HL-60/S4 treated with phorbol 12-myristate 13-acetate at 8.2 ng/mL for 4 days and 3 days (cell line): Measurements from ENCODE around the gene MEF2A.

Source experiments
- in situ Hi-C: fragments of 300-500 bp; cut with MboI; formaldehyde crosslinking; loops from 2 replicates; pipeline ENCODE4 v1.15.0; 2022; ENCODE audit warnings: low sequenced_read_pairs

The MEF2A gene

GRCh38 chr15:99561476-99562230, 4.1 kb upstream of the MEF2A start:
- in situ Hi-C loops: loop anchor here (25.0 kb wide), 1 partner anchor 274 kb away; no protein-coding TSS in a partner anchor

DNA sequence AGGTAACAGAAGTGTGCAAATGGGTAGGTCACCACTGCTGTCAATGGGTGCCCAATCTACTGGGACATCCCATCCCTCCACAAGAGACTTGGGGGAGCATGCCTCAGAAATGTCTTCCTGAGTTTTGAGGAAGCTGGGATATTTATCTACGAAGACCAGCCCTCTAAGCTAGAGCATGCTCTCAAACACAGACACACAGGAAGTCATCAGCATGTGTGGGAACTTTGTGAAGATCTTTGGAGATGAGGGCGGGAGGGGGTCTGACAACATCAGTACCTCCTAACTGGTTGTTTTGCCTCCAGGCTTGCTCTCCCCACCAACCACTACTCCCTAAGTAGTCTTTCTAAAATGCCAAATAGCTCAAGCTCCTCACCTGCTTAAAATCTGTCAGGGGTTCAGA, 3.5 kb upstream of the MEF2A start:
- in situ Hi-C loops: loop anchor here (25.0 kb wide), 1 partner anchor 275 kb away; no protein-coding TSS in a partner anchor

DNA sequence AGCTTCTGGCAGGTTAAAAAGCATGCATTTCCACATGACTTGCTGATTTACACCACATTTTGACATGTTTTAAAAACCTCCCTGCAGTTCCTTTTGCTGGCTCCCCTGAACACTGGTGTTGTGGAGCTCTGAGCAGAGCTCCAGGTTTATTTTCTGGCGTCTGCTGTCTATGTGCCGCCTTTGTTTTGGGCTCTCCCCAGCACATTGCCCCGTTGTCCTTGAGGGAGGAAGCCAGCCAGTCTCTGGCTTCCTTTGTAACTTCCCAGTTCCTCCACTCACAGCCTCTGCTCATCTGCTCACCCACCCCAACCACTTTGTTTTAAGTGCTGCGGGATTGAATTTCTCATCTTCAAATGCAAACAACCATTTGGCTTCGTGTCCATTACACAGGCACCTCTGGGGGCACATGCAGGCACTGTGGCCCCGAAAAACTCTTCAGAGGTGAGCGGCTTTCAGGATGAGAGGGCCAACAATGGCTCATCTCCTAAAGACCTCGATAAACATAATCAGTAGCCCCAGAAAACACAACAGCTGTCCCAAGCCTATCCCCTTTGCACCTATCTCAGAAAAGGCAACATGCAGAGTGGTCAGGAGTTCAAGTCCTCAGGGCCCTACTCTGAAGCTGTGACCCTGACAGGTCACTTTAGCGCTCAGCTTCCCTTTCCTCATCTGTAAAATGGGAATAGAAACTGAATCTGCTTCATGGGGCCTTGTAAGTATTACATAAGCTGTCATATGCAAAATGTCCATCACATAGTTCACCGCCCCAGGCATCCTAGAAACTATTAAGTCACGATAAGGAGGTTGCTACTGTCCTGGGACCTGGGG, 1.3 kb upstream of the MEF2A start:
- in situ Hi-C loops: loop anchor here (25.0 kb wide), 1 partner anchor 277 kb away; no protein-coding TSS in a partner anchor

DNA sequence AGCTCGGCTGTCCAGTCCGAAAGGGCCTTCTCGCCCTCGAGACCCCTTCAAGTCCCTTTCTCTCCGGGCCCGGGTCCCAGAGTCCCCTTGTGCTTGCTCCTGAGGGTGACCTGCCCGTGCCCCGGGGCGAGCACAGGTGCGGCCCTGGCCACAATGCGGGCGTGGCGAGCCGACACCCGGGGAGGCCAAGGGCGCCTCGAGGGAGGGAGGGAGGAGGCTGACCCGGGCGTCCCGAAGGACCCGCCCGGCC, 810 bp upstream of the MEF2A start:
- in situ Hi-C loops: loop anchor here (25.0 kb wide), 1 partner anchor 278 kb away; no protein-coding TSS in a partner anchor

GRCh38 chr15:99566157-99566897, 543 bp downstream of the MEF2A start:
- in situ Hi-C loops: loop anchor here (25.0 kb wide), 1 partner anchor 279 kb away; no protein-coding TSS in a partner anchor

- in situ Hi-C loops: loop anchor here (25.0 kb wide), 1 partner anchor 281 kb away; no protein-coding TSS in a partner anchor
Measured at GRCh38 chr15:99568625-99569352, 3.0 kb downstream of the MEF2A start.

GRCh38 chr15:99571299-99571698, 5.5 kb downstream of the MEF2A start:
- in situ Hi-C loops: loop anchor here (25.0 kb wide), 1 partner anchor 284 kb away; no protein-coding TSS in a partner anchor

GRCh38 chr15:99574048-99574447, 8.3 kb downstream of the MEF2A start:
- in situ Hi-C loops: loop anchor here (25.0 kb wide), 1 partner anchor 287 kb away; no protein-coding TSS in a partner anchor

GRCh38 chr15:99574502-99574901, 8.7 kb downstream of the MEF2A start:
- in situ Hi-C loops: loop anchor here (25.0 kb wide), 1 partner anchor 287 kb away; no protein-coding TSS in a partner anchor

GRCh38 chr15:99578809-99579208, 13.0 kb downstream of the MEF2A start:
- in situ Hi-C loops: no loop called here

GRCh38 chr15:99580076-99580475, 14.3 kb downstream of the MEF2A start:
- in situ Hi-C loops: no loop called here

DNA sequence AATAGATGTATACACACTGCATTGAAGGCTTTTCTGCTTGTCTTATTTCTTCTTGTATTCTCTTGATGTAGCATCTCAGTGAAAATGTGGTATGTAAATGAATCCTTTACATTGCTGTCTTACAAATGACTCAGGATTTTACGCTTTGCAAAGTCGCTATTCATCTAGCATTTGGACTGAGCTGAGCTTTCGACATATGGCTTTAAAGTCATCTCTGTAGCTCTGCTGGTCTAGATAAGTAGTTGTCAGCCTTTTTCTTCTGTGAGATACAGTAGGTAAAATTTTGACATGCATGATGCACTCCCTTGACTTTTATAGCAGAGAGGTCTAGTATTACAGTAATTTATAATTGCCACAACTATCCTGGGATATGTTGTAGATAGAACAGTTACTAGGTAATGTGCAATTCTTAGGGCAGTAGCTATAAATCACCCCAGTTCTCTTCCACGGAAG, 16.8 kb downstream of the MEF2A start:
- in situ Hi-C loops: no loop called here

- in situ Hi-C loops: no loop called here
Measured at GRCh38 chr15:99584081-99584600, 18.4 kb downstream of the MEF2A start.

DNA sequence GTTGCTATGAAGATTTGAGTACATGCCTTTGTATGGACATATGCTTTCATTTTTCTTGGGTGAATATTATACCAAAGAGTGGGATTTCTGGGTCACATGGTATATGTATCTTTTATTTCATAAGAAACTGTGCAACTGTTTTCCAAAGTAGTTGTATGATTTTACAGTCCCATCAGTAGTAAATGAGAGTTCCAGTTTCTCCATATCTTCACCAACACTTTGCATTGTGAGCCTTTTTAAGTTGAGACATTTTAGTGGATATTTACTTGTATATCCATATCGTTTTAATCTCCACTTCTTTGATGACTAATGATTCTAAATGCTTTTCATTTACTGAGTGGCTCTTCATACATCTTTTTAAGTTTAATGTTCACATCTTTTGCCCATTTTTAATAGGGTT, 20.3 kb downstream of the MEF2A start:
- in situ Hi-C loops: no loop called here

DNA sequence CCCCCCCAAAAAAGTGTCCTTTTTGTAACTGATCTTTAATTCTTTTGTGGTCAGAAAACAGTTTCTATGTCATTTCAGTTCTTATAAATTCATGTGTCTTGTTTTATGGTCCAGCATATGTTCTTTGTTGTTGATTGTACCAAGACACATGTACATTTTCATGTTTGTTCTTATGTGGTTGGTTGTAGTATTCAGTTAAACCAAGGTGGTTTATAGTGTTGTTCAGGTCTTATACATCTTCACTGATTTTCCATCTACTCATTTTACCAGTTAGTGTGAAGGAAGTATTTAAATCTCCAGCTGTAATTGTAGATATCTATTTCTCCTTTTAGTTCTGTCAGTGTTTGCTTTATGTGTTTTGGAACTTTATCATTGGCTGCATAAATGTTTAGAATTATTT, 24.0 kb downstream of the MEF2A start:
- in situ Hi-C loops: no loop called here

GRCh38 chr15:99590913-99591646, 25.3 kb downstream of the MEF2A start:
- in situ Hi-C loops: no loop called here

GRCh38 chr15:99592145-99592791, 26.5 kb downstream of the MEF2A start:
- in situ Hi-C loops: no loop called here

DNA sequence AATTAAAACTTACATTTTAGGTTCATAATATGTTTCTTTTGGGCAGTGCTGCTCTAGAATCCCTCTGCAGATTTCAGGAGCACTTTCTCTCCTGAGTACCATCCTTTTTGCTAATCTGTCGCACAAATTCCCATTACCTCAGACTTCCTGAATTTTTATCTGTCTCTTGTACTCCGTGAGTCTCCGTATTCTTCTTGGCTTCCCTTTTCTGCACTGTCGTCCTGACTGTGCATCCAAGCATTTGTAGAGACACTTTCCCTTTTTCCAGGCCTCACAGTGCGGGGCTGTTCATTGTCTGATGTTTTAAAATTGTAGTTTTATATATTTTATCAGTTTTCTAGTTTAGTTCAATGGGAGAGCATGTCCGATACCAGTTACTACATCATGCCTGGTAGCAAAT, 27.3 kb downstream of the MEF2A start:
- in situ Hi-C loops: no loop called here

DNA sequence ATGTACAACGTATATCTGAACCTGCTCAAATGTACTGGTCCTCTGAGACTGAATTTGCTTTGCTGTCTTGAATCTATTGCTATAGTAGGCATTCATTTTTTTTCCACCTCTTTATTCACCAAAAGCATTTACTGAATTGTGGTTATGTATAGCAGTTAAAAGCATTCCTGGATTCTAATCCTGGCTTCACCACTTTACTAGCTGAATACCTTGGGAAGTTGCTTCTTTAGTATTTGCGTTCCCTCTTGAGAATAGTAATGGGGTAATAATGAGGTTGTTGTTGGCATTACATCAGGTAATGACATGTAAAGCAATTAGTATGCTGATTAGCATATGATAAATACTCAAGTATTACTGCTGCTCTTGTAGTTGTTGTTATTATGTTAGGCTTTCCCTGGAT, 29.1 kb downstream of the MEF2A start:
- in situ Hi-C loops: no loop called here
